ENCODE results near the gene PPM1L. TPM values are rescaled to one million over a fixed set of nuclear protein-coding genes. Genes with fewer than 3 reads are reported as not detected.

The PPM1L gene
- total RNA-seq, 1 donor from 2014 or later, result 14.2 TPM

DNA sequence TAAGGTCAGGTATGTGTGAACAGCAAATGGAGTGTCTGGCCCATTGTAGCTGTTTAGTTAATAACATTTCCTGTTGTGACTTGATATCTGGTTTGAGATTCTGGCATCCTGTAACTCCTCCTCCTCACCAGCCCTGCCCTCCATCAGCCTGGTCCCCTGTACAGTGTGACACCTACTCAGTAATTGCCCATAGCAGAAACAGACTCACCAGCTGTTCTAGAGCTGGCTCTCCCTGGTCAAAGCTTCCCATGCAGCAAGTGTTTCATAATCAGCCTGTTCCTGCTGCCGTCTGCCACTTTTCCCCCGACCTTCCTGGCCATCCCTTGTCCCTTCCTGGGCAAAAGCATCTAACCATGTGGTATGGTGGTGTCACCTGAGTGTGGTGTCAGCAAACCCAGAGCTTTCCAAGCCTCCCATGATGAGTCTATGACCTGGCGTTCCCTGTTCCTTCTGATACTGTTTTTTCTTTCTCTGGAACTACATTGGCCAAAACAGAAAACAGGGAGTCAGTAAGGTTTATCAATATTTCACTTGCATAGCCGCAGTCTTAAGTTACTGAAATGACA, 293.7 kb downstream of the PPM1L start:
- Histone ChIP-seq H3K36me3 (no peaks in the 10 kb centered on the region), H3K27me3 (no peaks in the 10 kb centered on the region), H3K9me3 (no peaks in the 10 kb centered on the region), H3K4me3 (no peak overlapping the region), H3K27ac (no peak overlapping the region), H3K4me1 (no peaks in the 10 kb centered on the region)
- TF ChIP-seq POLR2A (IDR thresholded peaks at IDR 0.05) (no peak), POLR2AphosphoS5 (IDR thresholded peaks at IDR 0.05; ENCODE audit: insufficient read depth in 1 of 2, low read depth in 1 of 2) (no peak)
- TF ChIP-seq, protein P1, sequence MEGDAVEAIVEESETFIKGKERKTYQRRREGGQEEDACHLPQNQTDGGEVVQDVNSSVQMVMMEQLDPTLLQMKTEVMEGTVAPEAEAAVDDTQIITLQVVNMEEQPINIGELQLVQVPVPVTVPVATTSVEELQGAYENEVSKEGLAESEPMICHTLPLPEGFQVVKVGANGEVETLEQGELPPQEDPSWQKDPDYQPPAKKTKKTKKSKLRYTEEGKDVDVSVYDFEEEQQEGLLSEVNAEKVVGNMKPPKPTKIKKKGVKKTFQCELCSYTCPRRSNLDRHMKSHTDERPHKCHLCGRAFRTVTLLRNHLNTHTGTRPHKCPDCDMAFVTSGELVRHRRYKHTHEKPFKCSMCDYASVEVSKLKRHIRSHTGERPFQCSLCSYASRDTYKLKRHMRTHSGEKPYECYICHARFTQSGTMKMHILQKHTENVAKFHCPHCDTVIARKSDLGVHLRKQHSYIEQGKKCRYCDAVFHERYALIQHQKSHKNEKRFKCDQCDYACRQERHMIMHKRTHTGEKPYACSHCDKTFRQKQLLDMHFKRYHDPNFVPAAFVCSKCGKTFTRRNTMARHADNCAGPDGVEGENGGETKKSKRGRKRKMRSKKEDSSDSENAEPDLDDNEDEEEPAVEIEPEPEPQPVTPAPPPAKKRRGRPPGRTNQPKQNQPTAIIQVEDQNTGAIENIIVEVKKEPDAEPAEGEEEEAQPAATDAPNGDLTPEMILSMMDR (IDR thresholded peaks at IDR 0.05), result no peak
- no peak for DNase-seq (ENCODE audit: extremely low spot score in 2 of 2)
- intact Hi-C loops (cut with DNase I), result no loop called here

DNA sequence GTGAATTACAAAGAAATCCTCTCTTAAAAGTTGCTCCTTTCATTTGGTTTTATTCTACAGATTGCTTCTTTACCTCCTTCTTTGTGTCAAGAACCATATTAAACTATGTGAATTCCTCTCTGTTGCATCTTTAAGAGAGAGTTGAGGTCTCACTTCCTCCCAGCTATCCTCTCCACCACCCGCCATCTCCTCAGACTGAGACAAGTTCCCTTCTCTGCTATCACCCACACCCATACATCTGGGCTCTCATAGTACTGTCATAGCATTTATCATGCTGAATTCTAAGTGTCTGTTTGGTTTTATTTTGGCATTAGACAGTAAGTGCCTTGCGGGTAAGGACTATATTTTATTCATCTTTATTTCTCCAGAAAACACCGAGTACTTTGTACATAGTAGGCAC, 294.9 kb downstream of the PPM1L start:
- TF ChIP-seq POLR2A (IDR thresholded peaks at IDR 0.05) (no peak), POLR2AphosphoS5 (IDR thresholded peaks at IDR 0.05; ENCODE audit: insufficient read depth in 1 of 2, low read depth in 1 of 2) (no peak)
- TF ChIP-seq, protein P1 (IDR thresholded peaks at IDR 0.05), result no peak
- H3K4me1 ChIP-seq, result no peaks in the 10 kb centered on the region
- no peaks in the 10 kb centered on the region for H3K36me3 ChIP-seq
- no peak overlapping the region for H3K4me3 ChIP-seq
- no peaks in the 10 kb centered on the region for H3K27me3 ChIP-seq
- H3K27ac ChIP-seq, result no peak overlapping the region
- no peaks in the 10 kb centered on the region for H3K9me3 ChIP-seq
- DNase-seq (ENCODE audit: extremely low spot score in 2 of 2), result no peak
- intact Hi-C loops (cut with DNase I), result no loop called here

DNA sequence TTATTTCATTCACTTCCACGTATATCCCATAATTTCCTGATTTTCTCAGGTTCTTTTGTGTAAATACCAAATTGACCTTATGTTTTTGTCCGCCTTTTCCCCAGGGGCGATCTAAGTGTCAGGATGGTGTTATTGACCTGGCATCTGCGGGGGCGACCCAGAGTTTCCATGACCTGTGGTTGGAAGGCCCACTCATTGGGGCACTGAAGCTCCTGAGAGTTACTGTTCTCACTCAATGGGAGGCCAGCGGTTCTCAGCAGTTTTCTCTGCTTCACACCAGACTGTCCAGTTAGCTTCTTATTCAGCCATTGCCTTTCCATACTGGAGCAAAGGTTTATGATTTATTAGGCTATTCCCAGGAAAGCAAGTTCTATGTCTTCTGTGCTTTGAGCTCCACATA, 295.8 kb downstream of the PPM1L start:
- no peaks in the 10 kb centered on the region for H3K4me1 ChIP-seq
- no peak for TF ChIP-seq POLR2A (IDR thresholded peaks at IDR 0.05)
- TF ChIP-seq, protein P1 (IDR thresholded peaks at IDR 0.05), result no peak
- no peaks in the 10 kb centered on the region for H3K9me3 ChIP-seq
- H3K36me3 ChIP-seq, result no peaks in the 10 kb centered on the region
- intact Hi-C loops (cut with DNase I), result no loop called here
- H3K4me3 ChIP-seq, result no peak overlapping the region
- H3K27me3 ChIP-seq, result no peaks in the 10 kb centered on the region
- no peak for DNase-seq (ENCODE audit: extremely low spot score in 2 of 2)
- H3K27ac ChIP-seq, result no peak overlapping the region

DNA sequence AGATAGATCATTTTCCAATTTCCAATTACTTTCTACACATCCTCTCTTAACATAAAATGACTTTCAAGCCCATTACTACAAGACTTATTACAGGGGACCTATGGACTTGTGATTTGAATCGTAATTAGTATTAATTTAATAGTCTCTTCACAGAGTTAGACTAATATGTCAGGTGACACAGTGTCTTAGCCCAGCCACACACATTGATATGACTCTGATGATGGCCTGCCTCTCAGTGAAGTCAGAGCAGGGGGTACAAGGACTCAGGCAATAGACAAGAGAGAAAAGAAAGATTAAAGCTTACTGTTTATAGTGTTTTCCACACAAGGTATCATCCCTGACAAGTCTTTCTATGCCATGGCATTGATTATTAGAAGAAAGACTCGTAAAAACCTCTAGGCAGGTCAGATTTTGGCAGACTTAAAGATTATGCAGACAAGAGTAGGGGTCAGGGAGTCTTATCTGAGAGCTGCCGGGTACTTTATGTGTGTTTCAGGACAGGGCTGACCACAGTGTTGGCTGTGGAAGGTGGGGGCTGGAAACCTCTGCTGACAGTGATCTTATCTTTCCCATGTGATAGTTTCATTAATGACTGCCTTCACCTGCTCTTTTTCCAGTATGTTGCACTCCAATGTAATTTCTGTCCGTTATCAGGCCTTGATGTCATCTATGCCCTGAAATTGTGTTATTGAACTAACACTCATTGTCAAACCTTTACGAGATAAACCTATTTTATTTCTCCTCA, 299.0 kb downstream of the PPM1L start:
- TF ChIP-seq POLR2A (IDR thresholded peaks at IDR 0.05) (no peak), POLR2AphosphoS5 (IDR thresholded peaks at IDR 0.05; ENCODE audit: insufficient read depth in 1 of 2, low read depth in 1 of 2) (no peak)
- TF ChIP-seq, protein P1 (IDR thresholded peaks at IDR 0.05), result no peak
- Histone ChIP-seq H3K27me3 (no peaks in the 10 kb centered on the region), H3K27ac (no peak overlapping the region), H3K4me3 (no peak overlapping the region), H3K4me1 (no peaks in the 10 kb centered on the region), H3K36me3 (no peaks in the 10 kb centered on the region), H3K9me3 (no peaks in the 10 kb centered on the region)
- intact Hi-C loops (cut with DNase I), result loop anchor here (5.0 kb wide), 1 partner anchor 947 kb away; no protein-coding TSS in a partner anchor
- no peak for DNase-seq (ENCODE audit: extremely low spot score in 2 of 2)

DNA sequence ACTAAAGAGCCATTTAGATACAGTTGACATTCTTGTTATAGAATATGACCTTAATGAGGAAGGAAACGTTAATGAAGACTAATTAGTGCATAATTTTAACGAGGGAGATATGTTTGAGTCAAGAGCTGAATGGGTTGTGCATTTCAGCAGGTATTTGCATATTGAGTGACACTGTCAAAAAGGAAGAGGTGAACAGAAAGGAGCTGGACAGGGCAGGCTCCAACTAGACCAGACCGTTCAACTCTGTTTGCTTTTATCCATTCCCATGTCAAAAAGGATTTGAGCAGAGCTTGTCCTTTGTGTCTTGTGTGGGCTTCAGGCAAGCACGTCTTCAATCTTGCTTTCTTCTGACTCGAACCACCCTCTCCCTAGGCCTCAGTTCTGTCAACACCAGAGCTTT, 308.4 kb downstream of the PPM1L start:
- TF ChIP-seq POLR2AphosphoS5 (IDR thresholded peaks at IDR 0.05; ENCODE audit: insufficient read depth in 1 of 2, low read depth in 1 of 2) (no peak), POLR2A (IDR thresholded peaks at IDR 0.05) (no peak)
- TF ChIP-seq, protein P1 (IDR thresholded peaks at IDR 0.05), result no peak
- no peak for DNase-seq (ENCODE audit: extremely low spot score in 2 of 2)
- H3K9me3 ChIP-seq, result no peaks in the 10 kb centered on the region
- no peak overlapping the region for H3K27ac ChIP-seq
- H3K27me3 ChIP-seq, result no peaks in the 10 kb centered on the region
- H3K4me3 ChIP-seq, result no peak overlapping the region
- H3K36me3 ChIP-seq, result no peaks in the 10 kb centered on the region
- intact Hi-C loops (cut with DNase I), result no loop called here
- H3K4me1 ChIP-seq, result no peaks in the 10 kb centered on the region

All from vagina (tissue), 2 donors.